ENCODE measurements around the gene MKKS. TPM values are rescaled to one million over a fixed set of nuclear protein-coding genes. Genes with fewer than 3 reads are reported as not detected.

MKKS gene
- total RNA-seq, 4 donors from 2014 or later = 4.7 to 15.4 (median 12.9) TPM

DNA sequence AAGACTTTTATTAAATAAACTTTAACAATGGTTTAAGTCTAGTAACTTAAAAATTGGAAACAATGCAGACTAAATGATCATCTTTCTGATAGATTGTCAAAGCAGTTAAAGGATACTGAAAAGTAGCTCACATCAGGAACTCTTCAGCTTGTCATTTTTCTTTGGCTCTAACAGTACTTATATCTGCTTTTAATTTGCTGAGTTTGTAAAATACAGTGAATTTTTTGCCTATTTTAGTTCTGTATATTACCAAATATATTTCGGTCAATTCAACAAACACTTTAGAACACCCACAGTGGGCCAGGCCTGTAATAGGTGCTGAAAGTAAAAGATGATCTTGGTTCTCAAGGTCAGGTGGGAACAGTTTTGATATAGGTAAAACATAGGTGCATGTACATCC, 22.3 kb downstream of the MKKS start:
- Histone ChIP-seq H3K27ac (no peak overlapping the region), H3K4me3 (no peak overlapping the region), H3K27me3 (no peaks in the 10 kb centered on the region), H3K9me3 (no peaks in the 10 kb centered on the region), H3K36me3 (peaks cover 0 to 71% (median 0%) of the 10 kb centered on the region in 3 donors), H3K4me1 (peaks cover 0 to 11% (median 0%) of the 10 kb centered on the region in 3 donors)
- intact Hi-C loops (cut with DNase I) = no loop called here
- 91 to 100% methylated on average over 1 of the region's 1 CpG for WGBS, 2 donors
- TF ChIP-seq POLR2A (IDR thresholded peaks at IDR 0.05) = no peak
- no peak for TF ChIP-seq CTCF (IDR thresholded peaks at IDR 0.05)
- no peak for DNase-seq

GRCh38 chr20:10408108-10408813, 25.8 kb downstream of the MKKS start:
- intact Hi-C loops (cut with DNase I) = no loop called here
- 82 to 90% methylated on average over 2 of the region's 2 CpGs for WGBS, 2 donors

GRCh38 chr20:10404959-10405530, 29.0 kb downstream of the MKKS start:
- DNase-seq = no peak
- Histone ChIP-seq H3K9me3 (no peaks in the 10 kb centered on the region), H3K4me1 (no peaks in the 10 kb centered on the region), H3K4me3 (no peak overlapping the region), H3K27ac (no peak overlapping the region), H3K36me3 (peaks cover 0 to 46% (median 4%) of the 10 kb centered on the region in 3 donors), H3K27me3 (no peaks in the 10 kb centered on the region)
- intact Hi-C loops (cut with DNase I) = no loop called here
- TF ChIP-seq CTCF (IDR thresholded peaks at IDR 0.05) (no peak), POLR2A (IDR thresholded peaks at IDR 0.05) (no peak)
- 61 to 91% methylated on average over 4 of the region's 4 CpGs for WGBS, 2 donors

More at GRCh38 chr20:10408108-10408813, 25.8 kb downstream of the MKKS start:
- Histone ChIP-seq H3K36me3 (peaks cover 0 to 70% (median 4%) of the 10 kb centered on the region in 3 donors), H3K9me3 (no peaks in the 10 kb centered on the region), H3K4me1 (no peaks in the 10 kb centered on the region), H3K27ac (no peak overlapping the region), H3K27me3 (no peaks in the 10 kb centered on the region), H3K4me3 (no peak overlapping the region)
- DNase-seq = no peak
- no peak for TF ChIP-seq CTCF (IDR thresholded peaks at IDR 0.05)
- no peak for TF ChIP-seq POLR2A (IDR thresholded peaks at IDR 0.05)

DNA sequence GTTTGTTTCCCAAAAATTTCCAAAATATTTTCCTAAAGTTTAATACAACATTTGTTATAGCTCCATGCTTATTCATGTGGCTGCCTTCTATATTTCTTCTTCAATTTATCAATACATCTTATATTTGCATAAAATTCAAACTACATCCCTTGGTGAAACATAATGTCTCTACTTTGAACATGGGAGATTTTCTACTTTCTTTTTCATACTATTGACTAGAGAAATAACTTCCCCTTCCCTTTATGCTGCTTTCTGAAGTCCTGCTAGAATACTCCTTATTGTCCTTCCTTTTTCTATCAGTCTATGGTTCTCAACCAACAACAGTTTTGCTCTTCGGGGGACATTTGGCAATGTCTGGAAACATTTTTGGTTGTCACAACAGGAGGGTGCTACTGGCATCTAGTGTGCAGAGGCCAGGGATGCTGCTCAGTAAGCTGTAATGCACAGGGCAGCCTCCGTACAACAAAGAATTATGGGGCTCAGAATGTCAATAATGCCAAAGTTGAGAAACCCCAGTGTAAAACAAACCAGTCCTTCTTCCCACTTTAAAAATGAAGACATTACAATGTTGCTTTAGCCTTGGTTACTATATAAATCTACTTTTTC, 29.9 kb downstream of the MKKS start:
- intact Hi-C loops (cut with DNase I) = no loop called here
- H3K36me3 ChIP-seq = peaks cover 0 to 46% (median 4%) of the 10 kb centered on the region in 3 donors

More for the DNA sequence above, 29.9 kb downstream of the MKKS start:
- H3K9me3 ChIP-seq = no peaks in the 10 kb centered on the region
- DNase-seq = no peak
- H3K4me1 ChIP-seq = no peaks in the 10 kb centered on the region
- H3K27me3 ChIP-seq = no peaks in the 10 kb centered on the region
- TF ChIP-seq CTCF (IDR thresholded peaks at IDR 0.05) (no peak), POLR2A (IDR thresholded peaks at IDR 0.05) (no peak)
- H3K4me3 ChIP-seq = no peak overlapping the region
- WGBS, 2 donors = 94 to 100% methylated on average over 2 of the region's 2 CpGs
- H3K27ac ChIP-seq = no peak overlapping the region
